ENCODE results near the gene ATP9B.

Gene ATP9B

GRCh38 chr18:79241755-79242154 lies 172.6 kb downstream of the ATP9B start:
- Histone ChIP-seq H3K4me3 (ENCODE audit: low read depth, low read length) (no peak overlapping the region), H3K27me3 (ENCODE audit: control insufficient read depth, insufficient read depth, low read length) (no peaks in the 10 kb centered on the region), H3K9me3 (ENCODE audit: control insufficient read depth, insufficient read depth, low read depth, low read length) (no peaks in the 10 kb centered on the region), H3K27ac (ENCODE audit: low read depth, low read length) (no peak overlapping the region), H3K4me1 (ENCODE audit: control insufficient read depth, insufficient read depth, low read length) (peaks cover 3% of the 10 kb centered on the region; the same call in 1 of the 2 replicates), H3K9ac (ENCODE audit: low read length) (no peak overlapping the region), H3K36me3 (ENCODE audit: control insufficient read depth, insufficient read depth, low read length) (no peaks in the 10 kb centered on the region)

- Histone ChIP-seq H3K4me3 (ENCODE audit: low read depth, low read length) (no peak overlapping the region), H3K36me3 (ENCODE audit: control insufficient read depth, insufficient read depth, low read length) (no peaks in the 10 kb centered on the region), H3K9me3 (ENCODE audit: control insufficient read depth, insufficient read depth, low read depth, low read length) (no peaks in the 10 kb centered on the region), H3K27ac (ENCODE audit: low read depth, low read length) (no peak overlapping the region), H3K9ac (ENCODE audit: low read length) (no peak overlapping the region), H3K27me3 (ENCODE audit: control insufficient read depth, insufficient read depth, low read length) (no peaks in the 10 kb centered on the region), H3K4me1 (ENCODE audit: control insufficient read depth, insufficient read depth, low read length) (peaks cover 3% of the 10 kb centered on the region; the same call in 1 of the 2 replicates)
Measured at GRCh38 chr18:79242246-79242645, 173.1 kb downstream of the ATP9B start.

- H3K27ac ChIP-seq (ENCODE audit: low read depth, low read length): no peak overlapping the region
- H3K4me1 ChIP-seq (ENCODE audit: control insufficient read depth, insufficient read depth, low read length): no peaks in the 10 kb centered on the region; the same call in 1 of the 2 replicates
- no peak overlapping the region for H3K9ac ChIP-seq (ENCODE audit: low read length)
- no peak overlapping the region for H3K4me3 ChIP-seq (ENCODE audit: low read depth, low read length)
- no peaks in the 10 kb centered on the region for H3K9me3 ChIP-seq (ENCODE audit: control insufficient read depth, insufficient read depth, low read depth, low read length)
- H3K36me3 ChIP-seq (ENCODE audit: control insufficient read depth, insufficient read depth, low read length): no peaks in the 10 kb centered on the region
- H3K27me3 ChIP-seq (ENCODE audit: control insufficient read depth, insufficient read depth, low read length): no peaks in the 10 kb centered on the region
Measured at GRCh38 chr18:79245517-79246001, 176.4 kb downstream of the ATP9B start.

GRCh38 chr18:79246309-79247108 lies 177.3 kb downstream of the ATP9B start:
- H3K27me3 ChIP-seq (ENCODE audit: control insufficient read depth, insufficient read depth, low read length): no peaks in the 10 kb centered on the region
- no peaks in the 10 kb centered on the region for H3K36me3 ChIP-seq (ENCODE audit: control insufficient read depth, insufficient read depth, low read length)
- 0 out of 2 replicates have a peak overlapping the region, but pooled peaks have one; percentile 29 for H3K4me3 ChIP-seq (ENCODE audit: low read depth, low read length)
- no peak overlapping the region for H3K27ac ChIP-seq (ENCODE audit: low read depth, low read length)
- no peaks in the 10 kb centered on the region; the same call in 1 of the 2 replicates for H3K4me1 ChIP-seq (ENCODE audit: control insufficient read depth, insufficient read depth, low read length)
- H3K9me3 ChIP-seq (ENCODE audit: control insufficient read depth, insufficient read depth, low read depth, low read length): no peaks in the 10 kb centered on the region
- H3K9ac ChIP-seq (ENCODE audit: low read length): no peak overlapping the region

- Histone ChIP-seq H3K9ac (ENCODE audit: low read length) (no peak overlapping the region), H3K27ac (ENCODE audit: low read depth, low read length) (no peak overlapping the region), H3K4me1 (ENCODE audit: control insufficient read depth, insufficient read depth, low read length) (no peaks in the 10 kb centered on the region), H3K27me3 (ENCODE audit: control insufficient read depth, insufficient read depth, low read length) (no peaks in the 10 kb centered on the region), H3K4me3 (ENCODE audit: low read depth, low read length) (no peak overlapping the region), H3K36me3 (ENCODE audit: control insufficient read depth, insufficient read depth, low read length) (no peaks in the 10 kb centered on the region), H3K9me3 (ENCODE audit: control insufficient read depth, insufficient read depth, low read depth, low read length) (no peaks in the 10 kb centered on the region)
Measured at GRCh38 chr18:79248495-79249060, 179.4 kb downstream of the ATP9B start.

- Histone ChIP-seq H3K4me3 (ENCODE audit: low read depth, low read length) (no peak overlapping the region), H3K9me3 (ENCODE audit: control insufficient read depth, insufficient read depth, low read depth, low read length) (no peaks in the 10 kb centered on the region), H3K27me3 (ENCODE audit: control insufficient read depth, insufficient read depth, low read length) (no peaks in the 10 kb centered on the region), H3K36me3 (ENCODE audit: control insufficient read depth, insufficient read depth, low read length) (no peaks in the 10 kb centered on the region), H3K27ac (ENCODE audit: low read depth, low read length) (no peak overlapping the region), H3K4me1 (ENCODE audit: control insufficient read depth, insufficient read depth, low read length) (no peaks in the 10 kb centered on the region), H3K9ac (ENCODE audit: low read length) (no peak overlapping the region)
Measured at GRCh38 chr18:79250301-79250981, 181.2 kb downstream of the ATP9B start.

GRCh38 chr18:79251021-79251420 lies 181.8 kb downstream of the ATP9B start:
- H3K9ac ChIP-seq (ENCODE audit: low read length): no peak overlapping the region
- H3K27ac ChIP-seq (ENCODE audit: low read depth, low read length): no peak overlapping the region
- no peaks in the 10 kb centered on the region for H3K27me3 ChIP-seq (ENCODE audit: control insufficient read depth, insufficient read depth, low read length)
- H3K9me3 ChIP-seq (ENCODE audit: control insufficient read depth, insufficient read depth, low read depth, low read length): no peaks in the 10 kb centered on the region
- H3K36me3 ChIP-seq (ENCODE audit: control insufficient read depth, insufficient read depth, low read length): no peaks in the 10 kb centered on the region
- H3K4me1 ChIP-seq (ENCODE audit: control insufficient read depth, insufficient read depth, low read length): no peaks in the 10 kb centered on the region
- no peak overlapping the region for H3K4me3 ChIP-seq (ENCODE audit: low read depth, low read length)

GRCh38 chr18:79252904-79253633 lies 183.9 kb downstream of the ATP9B start:
- Histone ChIP-seq H3K36me3 (ENCODE audit: control insufficient read depth, insufficient read depth, low read length) (no peaks in the 10 kb centered on the region), H3K4me3 (ENCODE audit: low read depth, low read length) (no peak overlapping the region), H3K9me3 (ENCODE audit: control insufficient read depth, insufficient read depth, low read depth, low read length) (no peaks in the 10 kb centered on the region), H3K27me3 (ENCODE audit: control insufficient read depth, insufficient read depth, low read length) (no peaks in the 10 kb centered on the region), H3K4me1 (ENCODE audit: control insufficient read depth, insufficient read depth, low read length) (no peaks in the 10 kb centered on the region), H3K27ac (ENCODE audit: low read depth, low read length) (no peak overlapping the region), H3K9ac (ENCODE audit: low read length) (no peak overlapping the region)

- H3K4me3 ChIP-seq (ENCODE audit: low read depth, low read length): no peak overlapping the region
- H3K27me3 ChIP-seq (ENCODE audit: control insufficient read depth, insufficient read depth, low read length): no peaks in the 10 kb centered on the region
- no peak overlapping the region for H3K9ac ChIP-seq (ENCODE audit: low read length)
- no peaks in the 10 kb centered on the region for H3K36me3 ChIP-seq (ENCODE audit: control insufficient read depth, insufficient read depth, low read length)
- no peaks in the 10 kb centered on the region for H3K4me1 ChIP-seq (ENCODE audit: control insufficient read depth, insufficient read depth, low read length)
- H3K9me3 ChIP-seq (ENCODE audit: control insufficient read depth, insufficient read depth, low read depth, low read length): no peaks in the 10 kb centered on the region
- H3K27ac ChIP-seq (ENCODE audit: low read depth, low read length): no peak overlapping the region
Measured at GRCh38 chr18:79257480-79257879, 188.3 kb downstream of the ATP9B start.

- no peak overlapping the region for H3K9ac ChIP-seq (ENCODE audit: low read length)
Measured at GRCh38 chr18:79258447-79258846, 189.3 kb downstream of the ATP9B start.

More at GRCh38 chr18:79258447-79258846, 189.3 kb downstream of the ATP9B start:
- Histone ChIP-seq H3K27me3 (ENCODE audit: control insufficient read depth, insufficient read depth, low read length) (no peaks in the 10 kb centered on the region), H3K27ac (ENCODE audit: low read depth, low read length) (no peak overlapping the region), H3K4me3 (ENCODE audit: low read depth, low read length) (no peak overlapping the region), H3K4me1 (ENCODE audit: control insufficient read depth, insufficient read depth, low read length) (no peaks in the 10 kb centered on the region), H3K36me3 (ENCODE audit: control insufficient read depth, insufficient read depth, low read length) (no peaks in the 10 kb centered on the region), H3K9me3 (ENCODE audit: control insufficient read depth, insufficient read depth, low read depth, low read length) (no peaks in the 10 kb centered on the region)

Data from HUES6 (cell line).